Prostate gland (tissue), 2 donors: ENCODE measurements around the gene SNX33.

Source experiments
- CTCF ChIP-seq, 4 experiments: fragments of 200-600 bp in 2 of 4; fragments of 450-650 bp in 2 of 4; sonication (generic) in 2 of 4; IDR thresholded peaks; 1 replicate in 3 of 4; 2 replicates in 1 of 4; pipeline ENCODE4 v1.5.1; 2016 to 2019; ENCODE audit warnings: antibody characterized with exemption in 4 of 4, mild to moderate bottlenecking in 2 of 4, moderate library complexity in 2 of 4
- POLR2A ChIP-seq: fragments of 450-650 bp; IDR thresholded peaks from one replicate; pipeline ENCODE4 v1.6.1; 2016; ENCODE audit warnings: antibody characterized with exemption, mild to moderate bottlenecking
- POLR2AphosphoS5 ChIP-seq: sonication (generic); formaldehyde crosslinking; IDR thresholded peaks from one replicate; pipeline ENCODE4 v1.6.1; 2017; ENCODE audit warnings: antibody characterized with exemption

GRCh38 chr15:75620058-75620820 is 27.5 kb upstream of the SNX33 start:
- TF ChIP-seq CTCF (IDR thresholded peaks at IDR 0.05): no peak
- no peak for TF ChIP-seq POLR2AphosphoS5
- no peak for TF ChIP-seq POLR2A
